Midbrain (tissue), 1 donor: Measurements from ENCODE around the gene TGFBR3.

Experiments used
- DNase-seq: peaks from one replicate; lab custom pipeline; 2025; lab: John Stamatoyannopoulos, UW

TGFBR3 gene

GRCh38 chr1:91826248-91826647 is 59.7 kb downstream of the TGFBR3 start:
- DNase-seq: no peak

GRCh38 chr1:91821126-91821868 is 64.7 kb downstream of the TGFBR3 start:
- DNase-seq: no peak

GRCh38 chr1:91819038-91819788 is 66.7 kb downstream of the TGFBR3 start:
- no peak for DNase-seq

- no peak for DNase-seq
Measured at GRCh38 chr1:91818713-91818975, 67.3 kb downstream of the TGFBR3 start.

- DNase-seq: no peak
Measured at GRCh38 chr1:91817211-91817905, 68.6 kb downstream of the TGFBR3 start.

GRCh38 chr1:91816031-91816430 is 69.9 kb downstream of the TGFBR3 start:
- no peak for DNase-seq

- DNase-seq: no peak
Measured at GRCh38 chr1:91814448-91814847, 71.5 kb downstream of the TGFBR3 start.

- DNase-seq: no peak
Measured at GRCh38 chr1:91813813-91814212, 72.1 kb downstream of the TGFBR3 start.

- no peak for DNase-seq
Measured at GRCh38 chr1:91811363-91812025, 74.5 kb downstream of the TGFBR3 start.

- DNase-seq: no peak
Measured at GRCh38 chr1:91809317-91809716, 76.6 kb downstream of the TGFBR3 start.

GRCh38 chr1:91807921-91808620 is 77.9 kb downstream of the TGFBR3 start:
- no peak for DNase-seq

GRCh38 chr1:91806769-91807700 is 78.9 kb downstream of the TGFBR3 start:
- DNase-seq: no peak

- DNase-seq: no peak
Measured at GRCh38 chr1:91806181-91806768, 79.7 kb downstream of the TGFBR3 start.

GRCh38 chr1:91805311-91805801 is 80.6 kb downstream of the TGFBR3 start:
- DNase-seq: no peak

- DNase-seq: no peak
Measured at GRCh38 chr1:91804546-91805023, 81.4 kb downstream of the TGFBR3 start.

GRCh38 chr1:91803847-91804545 is 82.0 kb downstream of the TGFBR3 start:
- no peak for DNase-seq

- DNase-seq: no peak
Measured at GRCh38 chr1:91803123-91803522, 82.8 kb downstream of the TGFBR3 start.

- no peak for DNase-seq
Measured at GRCh38 chr1:91801496-91802115, 84.3 kb downstream of the TGFBR3 start.

GRCh38 chr1:91799863-91800262 is 86.1 kb downstream of the TGFBR3 start:
- DNase-seq: no peak
